SHP77 treated with DMSO at 0.1 percent for 48 hours (cell line): ENCODE data around the gene TTC28.
A peak's percentile ranks its signal among the peaks of the same experiment; 100 is the strongest.

Source experiments
- DNase-seq: peaks from one replicate; lab custom pipeline; 2025; lab: John Stamatoyannopoulos, UW

Gene TTC28

GRCh38 chr22:28051091-28051786 lies 628.4 kb downstream of the TTC28 start:
- no peak for DNase-seq

- DNase-seq, result no peak
Measured at GRCh38 chr22:28048529-28048928, 631.1 kb downstream of the TTC28 start.

GRCh38 chr22:28047740-28048139 lies 631.9 kb downstream of the TTC28 start:
- no peak for DNase-seq

GRCh38 chr22:28046100-28046499 lies 633.5 kb downstream of the TTC28 start:
- DNase-seq, result no peak

GRCh38 chr22:28044546-28045173 lies 635.0 kb downstream of the TTC28 start:
- no peak for DNase-seq

GRCh38 chr22:28043266-28043665 lies 636.4 kb downstream of the TTC28 start:
- no peak for DNase-seq

- peak; percentile 94 for DNase-seq
Measured at GRCh38 chr22:28034760-28035401, 644.8 kb downstream of the TTC28 start.

GRCh38 chr22:28034145-28034759 lies 645.4 kb downstream of the TTC28 start:
- no peak for DNase-seq

- DNase-seq, result peak; percentile 44
Measured at GRCh38 chr22:28032861-28033260, 646.8 kb downstream of the TTC28 start.

GRCh38 chr22:28031383-28031922 lies 648.2 kb downstream of the TTC28 start:
- no peak for DNase-seq

GRCh38 chr22:28030473-28030872 lies 649.2 kb downstream of the TTC28 start:
- DNase-seq, result no peak

GRCh38 chr22:28029956-28030355 lies 649.7 kb downstream of the TTC28 start:
- no peak for DNase-seq

GRCh38 chr22:28029201-28029948 lies 650.3 kb downstream of the TTC28 start:
- peak; percentile 81 for DNase-seq

GRCh38 chr22:28027453-28028448 lies 651.9 kb downstream of the TTC28 start:
- no peak for DNase-seq

- no peak for DNase-seq
Measured at GRCh38 chr22:28025866-28026575, 653.6 kb downstream of the TTC28 start.

GRCh38 chr22:28025333-28025732 lies 654.3 kb downstream of the TTC28 start:
- no peak for DNase-seq

- DNase-seq, result no peak
Measured at GRCh38 chr22:28024422-28024888, 655.2 kb downstream of the TTC28 start.

- DNase-seq, result no peak
Measured at GRCh38 chr22:28023774-28024173, 655.9 kb downstream of the TTC28 start.

GRCh38 chr22:28023036-28023435 lies 656.6 kb downstream of the TTC28 start:
- no peak for DNase-seq
